K562 (cell line): ENCODE results near the gene TREX2. TPM values are rescaled to one million over a fixed set of nuclear protein-coding genes. Genes with fewer than 3 reads are reported as not detected.

Source experiments
- ATAC-seq: fragments of 200-7000 bp; cut with Tn5 transposase; 3 replicates; pipeline ENCODE4 v1.9.1; 2020; ENCODE audit warnings: moderate library complexity
- BruUV-seq: library from RNA; stranded (reverse); fragments of 400-500 nt; replicated peaks from 2 replicates; lab custom pipeline; 2021; lab: Mats Ljungman, UMichigan
- CTCF ChIA-PET: fragments of 300-600 bp; formaldehyde crosslinking; extraction: SDS; loops from one replicate; lab custom pipeline; 2021; ENCODE audit warnings: low intra/inter-chr PET ratio; lab: Yijun Ruan, JAX
- POLR2A ChIA-PET: fragments of 300-600, 350-650 bp; sonication (Branson Sonifier 250); formaldehyde crosslinking; extraction: SDS; loops from one replicate; lab custom pipeline; 2021; ENCODE audit warnings: antibody characterized with exemption, inconsistent platforms; lab: Yijun Ruan, JAX
- DNase-seq, 4 experiments: peaks; one replicate each; pipeline versions ENCODE4 v3.0.0 to v3.0.0-alpha.2; 2011 to 2018; ENCODE audit warnings: low spot score in 3 of 4, mixed read lengths in 3 of 4; ENCODE audit errors: extremely low read depth in 1 of 4
- FAIRE-seq: peaks from 2 replicates; lab custom pipeline; 2011; peaks lifted over from hg19 to GRCh38; lab: Jason Lieb, UNC
- H2AFZ ChIP-seq: 2 replicates; pipeline ENCODE4 v1.6.0; 2011; ENCODE audit warnings: low read depth, low read length, control low read depth, inconsistent platforms
- H3K27ac ChIP-seq: fragments of 200-600 bp; 3 replicates; pipeline ENCODE4 v1.8.0; 2011; ENCODE audit warnings: low read depth, mild to moderate bottlenecking, control low read depth, inconsistent platforms, low read length, moderate library complexity, mixed read lengths; ENCODE audit errors: extremely low read depth
- H3K27me3 ChIP-seq, 2 experiments: fragments of 300-600 bp in 1 of 2; 2 replicates in 1 of 2; 3 replicates in 1 of 2; pipeline versions ENCODE4 v1.6.0 to v1.8.0; 2011; ENCODE audit warnings: inconsistent platforms in 2 of 2, low read length in 2 of 2, mild to moderate bottlenecking in 1 of 2, mixed read lengths in 1 of 2, moderate library complexity in 1 of 2; ENCODE audit not compliant: control insufficient read depth in 2 of 2, insufficient read depth in 2 of 2
- H3K36me3 ChIP-seq: fragments of 300-600 bp; 3 replicates; pipeline ENCODE4 v1.8.0; 2011; ENCODE audit warnings: mild to moderate bottlenecking, low read length, inconsistent platforms; ENCODE audit not compliant: control insufficient read depth, insufficient read depth
- H3K4me1 ChIP-seq, 2 experiments: fragments of 200-600 bp in 1 of 2; replicated peaks in 1 of 2; 2 replicates in 1 of 2; 3 replicates in 1 of 2; pipeline versions ENCODE4 v1.5.1 to v1.8.0; 2011; ENCODE audit warnings: inconsistent platforms in 2 of 2, low read length in 2 of 2, mild to moderate bottlenecking in 1 of 2, mixed read lengths in 1 of 2, moderate library complexity in 1 of 2; ENCODE audit not compliant: control insufficient read depth in 2 of 2, insufficient read depth in 2 of 2
- H3K4me2 ChIP-seq: 2 replicates; pipeline ENCODE4 v1.6.1; 2011; ENCODE audit warnings: low read length, control low read depth, inconsistent platforms, mixed read lengths; ENCODE audit not compliant: insufficient read depth
- H3K4me3 ChIP-seq: fragments of 200-600 bp; sonication (generic), shearing (Covaris generic); 2 replicates; pipeline ENCODE4 v1.5.1; 2016; ENCODE audit warnings: control low read depth, inconsistent platforms
- H3K79me2 ChIP-seq: fragments of 200-600 bp; 3 replicates; pipeline ENCODE4 v1.8.0; 2011; ENCODE audit warnings: low read length, inconsistent platforms; ENCODE audit not compliant: control insufficient read depth, insufficient read depth
- H3K9ac ChIP-seq, 2 experiments: 2 replicates each; pipeline versions ENCODE4 v1.6.0 to v1.6.1; 2011; ENCODE audit warnings: low read depth in 2 of 2, low read length in 2 of 2, control low read depth in 1 of 2, inconsistent platforms in 1 of 2, mild to moderate bottlenecking in 1 of 2, mixed read lengths in 1 of 2; ENCODE audit not compliant: insufficient read depth in 1 of 2
- H3K9me1 ChIP-seq: one replicate; pipeline ENCODE4 v1.6.0; 2011; ENCODE audit warnings: inconsistent platforms, mild to moderate bottlenecking, low read length, moderate library complexity; ENCODE audit not compliant: control insufficient read depth, insufficient read depth
- H3K9me3 ChIP-seq: replicated peaks from 2 replicates; pipeline ENCODE4 v1.5.1; 2011; ENCODE audit warnings: low read depth, low read length, inconsistent platforms; ENCODE audit not compliant: control insufficient read depth, insufficient read depth
- H4K20me1 ChIP-seq: replicated peaks from 2 replicates; pipeline ENCODE4 v1.6.1; 2011; ENCODE audit warnings: low read length, inconsistent platforms, mixed read lengths; ENCODE audit not compliant: control insufficient read depth, insufficient read depth
- HDAC1 ChIP-seq, 2 experiments: fragments of 450-650 bp; IDR thresholded peaks; 2 replicates each; pipeline ENCODE4 v1.6.1; 2016 to 2017; ENCODE audit warnings: inconsistent platforms in 1 of 2, mild to moderate bottlenecking in 1 of 2, moderate library complexity in 1 of 2
- L3MBTL2 ChIP-seq: fragments of 450-650 bp; IDR thresholded peaks from 2 replicates; pipeline ENCODE4 v1.6.1; 2016; ENCODE audit warnings: mild to moderate bottlenecking, moderate library complexity
- MEIS2 ChIP-seq: fragments of 450-650 bp; IDR thresholded peaks from 2 replicates; pipeline ENCODE4 v1.6.1; 2014; ENCODE audit warnings: mild to moderate bottlenecking; ENCODE audit not compliant: partially characterized antibody
- MYC ChIP-seq, 2 experiments: fragments of 250-450 bp in 1 of 2; sonication (Bioruptor Pico) in 1 of 2; IDR thresholded peaks; 2 replicates each; pipeline versions ENCODE4 v1.5.1 to v1.6.1; 2012 to 2021; ENCODE audit warnings: low read depth in 2 of 2, borderline replicate concordance in 1 of 2, improper control_type of control experiment in 1 of 2, low read length in 1 of 2, mild to moderate bottlenecking in 1 of 2, moderate library complexity in 1 of 2
- PCBP2 ChIP-seq: fragments of 200-400 bp; formaldehyde crosslinking; IDR thresholded peaks from 2 replicates; pipeline ENCODE4 v1.6.1; 2018; ENCODE audit warnings: low read length, low read depth, mild to moderate bottlenecking, moderate library complexity; ENCODE audit not compliant: poor library complexity, severe bottlenecking
- SMC3 ChIP-seq: conservative IDR thresholded peaks from 2 replicates; pipeline ENCODE4 v1.6.1; 2011; ENCODE audit warnings: low read depth, low read length, improper control_type of control experiment; ENCODE audit not compliant: insufficient read depth
- ZNF311 ChIP-seq: fragments of 250-450 bp; sonication (Bioruptor Pico); IDR thresholded peaks from 2 replicates; pipeline ENCODE4 v1.4.0; 2020; ENCODE audit warnings: mild to moderate bottlenecking, moderate library complexity
- WGBS: fragments of 100-300 bp; shearing (Covaris generic); methylation state at CpG from one replicate; pipeline ENCODE4 v1.1.6; 2016; ENCODE audit warnings: low coverage, mixed read lengths; ENCODE audit not compliant: insufficient coverage; ENCODE audit errors: missing lambda C conversion rate; 5-methylcytosine and 5-hydroxymethylcytosine counted together
- in situ Hi-C: fragments of 300-500 bp; cut with MboI; formaldehyde crosslinking; loops from 4 replicates; pipeline ENCODE4 v1.15.0; 2018; ENCODE audit warnings: inconsistent platforms, mixed read lengths
- intact Hi-C: fragments of 100-400 bp; cut with micrococcal nuclease; formaldehyde crosslinking; loops from 2 replicates; pipeline ENCODE4 v1.14.2; 2022
- polyA plus RNA-seq, 8 experiments: library from polyadenylated mRNA; depleted of rRNA in 4 of 8; stranded (reverse) in 5 of 8; unstranded in 3 of 8; fragments of >200 nt; fragmentation: Nextera tagmentation in 2 of 8; fragmentation: Illumina TruSeq in 1 of 8; extraction: Ambion mirVana in 2 of 8; extraction: Trizol in 1 of 8; gene quantifications; 2 replicates each; pipeline versions ENCODE4 v1.2.1 to v1.2.3, GENCODE V29; 2011 to 2014; ENCODE audit warnings: inconsistent platforms in 1 of 8, missing spikeins in 1 of 8
- total RNA-seq, 7 experiments: library from RNA; depleted of rRNA in 6 of 7; stranded (reverse); fragments of >200 nt in 6 of 7; fragmentation: Illumina TruSeq in 2 of 7; extraction: Trizol in 2 of 7; gene quantifications; 2 replicates each; pipeline versions ENCODE4 v1.2.1 to v1.2.3, GENCODE V29; 2011 to 2021; ENCODE audit warnings: low replicate concordance in 1 of 7
- TF ChIP-seq, protein P1 (sequence below): IDR thresholded peaks from 2 replicates; pipeline ENCODE4 v1.6.1; 2014; ENCODE audit warnings: antibody characterized with exemption
- TF ChIP-seq, protein P2 (sequence below), 2 experiments: fragments of 450-650 bp in 1 of 2; sonication (generic) in 1 of 2; formaldehyde crosslinking; conservative IDR thresholded peaks; 2 replicates each; pipeline versions ENCODE4 v1.4.0 to v1.8.1; 2020 to 2022; ENCODE audit warnings: mild to moderate bottlenecking in 1 of 2, missing genetic modification reagents in 1 of 2
- TF ChIP-seq, protein P3 (sequence below): fragments of 450-650 bp; IDR thresholded peaks from 2 replicates; pipeline ENCODE4 v1.7.1; 2018; ENCODE audit warnings: mild to moderate bottlenecking, low read depth; ENCODE audit not compliant: partially characterized antibody

TREX2 gene
- total and polyA plus RNA-seq, 9 of the 15 experiments (the other 6 are each of a cell fraction or from before 2014, with no cell fraction given), result 0.07 to 1.5 (median 0.33) TPM; not detected in 2

DNA sequence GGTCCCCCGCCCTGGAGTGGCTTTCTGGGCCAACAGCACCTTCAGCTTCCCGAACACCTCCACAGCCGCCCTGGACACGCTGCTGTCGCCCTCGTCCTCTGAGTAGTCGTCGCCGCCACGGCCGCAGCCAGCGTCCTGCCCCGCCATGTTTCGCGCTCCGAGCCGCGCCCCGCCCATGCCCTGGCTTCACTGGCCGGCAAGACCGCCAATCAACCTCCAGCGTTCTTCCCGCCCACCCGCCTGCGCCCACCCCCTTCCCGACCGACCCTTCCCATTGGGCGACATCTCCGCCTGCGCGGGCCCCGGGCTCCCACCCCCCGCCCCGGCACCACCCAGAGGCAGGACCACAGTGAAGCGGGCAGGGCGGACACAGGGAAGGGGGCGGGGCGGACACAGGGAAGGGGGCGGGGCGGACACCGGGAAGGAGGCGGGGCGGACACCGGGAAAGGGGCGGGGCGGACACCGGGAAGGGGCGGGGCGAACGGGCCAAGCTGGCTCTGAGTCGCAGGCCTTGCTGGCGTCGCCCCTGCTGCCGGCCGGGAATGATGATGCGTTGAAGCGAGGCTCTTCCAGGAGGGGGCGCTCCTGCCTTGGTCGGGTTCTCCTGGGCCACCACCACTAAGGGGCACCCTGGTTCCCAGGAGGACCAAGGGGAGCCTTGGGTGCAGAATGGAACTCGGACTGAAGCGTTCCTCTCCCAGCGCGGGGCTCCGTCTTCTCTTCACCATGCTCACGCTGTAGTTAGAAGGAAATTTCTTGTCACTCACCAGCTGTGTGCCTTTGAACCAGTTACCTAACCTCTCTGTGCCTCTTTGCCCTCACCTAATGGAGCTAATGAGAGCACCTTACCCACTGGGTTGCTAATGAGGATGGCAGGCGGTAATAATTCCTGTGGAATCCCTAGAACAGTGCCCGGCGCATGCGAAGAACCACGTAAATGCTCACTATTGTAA is 24.8 kb upstream of the TREX2 start, which contains the start of gene HAUS7 (continued):
- TF ChIP-seq, protein P1, sequence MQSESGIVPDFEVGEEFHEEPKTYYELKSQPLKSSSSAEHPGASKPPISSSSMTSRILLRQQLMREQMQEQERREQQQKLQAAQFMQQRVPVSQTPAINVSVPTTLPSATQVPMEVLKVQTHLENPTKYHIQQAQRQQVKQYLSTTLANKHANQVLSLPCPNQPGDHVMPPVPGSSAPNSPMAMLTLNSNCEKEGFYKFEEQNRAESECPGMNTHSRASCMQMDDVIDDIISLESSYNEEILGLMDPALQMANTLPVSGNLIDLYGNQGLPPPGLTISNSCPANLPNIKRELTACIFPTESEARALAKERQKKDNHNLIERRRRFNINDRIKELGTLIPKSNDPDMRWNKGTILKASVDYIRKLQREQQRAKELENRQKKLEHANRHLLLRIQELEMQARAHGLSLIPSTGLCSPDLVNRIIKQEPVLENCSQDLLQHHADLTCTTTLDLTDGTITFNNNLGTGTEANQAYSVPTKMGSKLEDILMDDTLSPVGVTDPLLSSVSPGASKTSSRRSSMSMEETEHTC, result no peak
- TF ChIP-seq, protein P2, sequence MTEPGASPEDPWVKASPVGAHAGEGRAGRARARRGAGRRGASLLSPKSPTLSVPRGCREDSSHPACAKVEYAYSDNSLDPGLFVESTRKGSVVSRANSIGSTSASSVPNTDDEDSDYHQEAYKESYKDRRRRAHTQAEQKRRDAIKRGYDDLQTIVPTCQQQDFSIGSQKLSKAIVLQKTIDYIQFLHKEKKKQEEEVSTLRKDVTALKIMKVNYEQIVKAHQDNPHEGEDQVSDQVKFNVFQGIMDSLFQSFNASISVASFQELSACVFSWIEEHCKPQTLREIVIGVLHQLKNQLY (CRISPR knock-in tag; conservative IDR thresholded peaks at IDR 0.05), result no peak
- no peak for TF ChIP-seq PCBP2

DNA sequence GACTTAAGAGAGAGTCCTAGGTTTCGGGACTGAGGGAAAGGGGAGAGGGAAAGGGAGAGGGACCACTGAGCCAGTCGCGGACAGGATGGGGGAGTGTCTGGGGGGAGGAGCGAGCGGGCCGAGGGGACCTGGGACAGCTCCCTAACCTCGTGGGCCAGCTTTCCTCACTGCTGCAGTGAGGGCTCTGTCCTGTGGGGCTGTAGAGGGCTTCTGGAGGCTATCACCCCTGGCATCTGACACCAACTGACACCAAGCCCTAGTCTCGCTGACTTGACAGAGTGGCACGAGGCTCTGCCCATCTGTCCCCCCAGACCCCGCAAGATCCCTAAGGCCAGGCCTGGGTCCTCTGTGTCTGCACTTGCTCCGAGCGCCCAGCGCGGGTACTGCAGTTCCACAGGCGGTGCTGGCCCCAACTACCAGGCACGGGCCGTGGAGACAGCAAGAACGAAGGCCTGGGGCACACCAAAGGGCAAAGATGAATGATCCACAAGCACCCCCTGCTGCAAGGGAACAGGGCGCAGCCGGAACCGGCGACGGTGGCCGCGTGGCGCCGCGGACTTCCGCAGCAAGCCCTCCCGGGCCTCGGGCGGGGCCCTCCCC is 24.1 kb upstream of the TREX2 start:
- peaks cover 29% of the 10 kb centered on the region for H3K79me2 ChIP-seq
- intact Hi-C loops (loop anchor here (5.0 kb wide), 1 partner anchor 37 kb away; no protein-coding TSS in a partner anchor), in situ Hi-C loops (no loop called here)
- no TSS peak for BruUV-seq
- H3K27ac ChIP-seq, result peak overlapping the region; percentile 77
- H3K9ac ChIP-seq, result peak overlapping the region; percentile 83 to 97
- peak; percentile 15 for FAIRE-seq
- H3K9me1 ChIP-seq, result no peaks in the 10 kb centered on the region
- H3K4me1 ChIP-seq, result peaks cover under 1 to 48% of the 10 kb centered on the region in 2 experiments; a peak in 3 of 5 replicates
- no peaks in the 10 kb centered on the region for H3K9me3 ChIP-seq
- peak overlapping the region; percentile 80 for H2AFZ ChIP-seq
- POLR2A ChIA-PET, result interaction anchor here (1.1 kb wide), 1 partner anchor 31 kb away, joined by 3 read pairs; no protein-coding TSS in a partner anchor
- H3K4me2 ChIP-seq, result peak overlapping the region; percentile 89
- peak; percentile 69 for ATAC-seq
- CTCF ChIA-PET, result interaction anchor here (1.7 kb wide), 1 partner anchor 37 kb away, joined by 9 read pairs; no protein-coding TSS in a partner anchor
- peak; percentile 44 to 68 (median 62) for DNase-seq
- peaks cover 36% of the 10 kb centered on the region; the same call in 2 of the 3 replicates for H3K36me3 ChIP-seq
- H4K20me1 ChIP-seq, result no peaks in the 10 kb centered on the region
- no peaks in the 10 kb centered on the region for H3K27me3 ChIP-seq
- 0% methylated on average over 14 of the region's 32 CpGs for WGBS
- H3K4me3 ChIP-seq, result peak overlapping the region; percentile 92
- no peak for TF ChIP-seq MEIS2
- TF ChIP-seq L3MBTL2, result peak; percentile 63
- no peak for TF ChIP-seq SMC3
- peak; percentile 86 for TF ChIP-seq MYC (IDR thresholded peaks at IDR 0.05; ENCODE audit: low read depth, low read length)
- peak; percentile 29; the same call in 1 of the 2 replicates for TF ChIP-seq MYC (CRISPR knock-in tag; IDR thresholded peaks at IDR 0.05; ENCODE audit: borderline replicate concordance, low read depth)
- TF ChIP-seq, protein P3, sequence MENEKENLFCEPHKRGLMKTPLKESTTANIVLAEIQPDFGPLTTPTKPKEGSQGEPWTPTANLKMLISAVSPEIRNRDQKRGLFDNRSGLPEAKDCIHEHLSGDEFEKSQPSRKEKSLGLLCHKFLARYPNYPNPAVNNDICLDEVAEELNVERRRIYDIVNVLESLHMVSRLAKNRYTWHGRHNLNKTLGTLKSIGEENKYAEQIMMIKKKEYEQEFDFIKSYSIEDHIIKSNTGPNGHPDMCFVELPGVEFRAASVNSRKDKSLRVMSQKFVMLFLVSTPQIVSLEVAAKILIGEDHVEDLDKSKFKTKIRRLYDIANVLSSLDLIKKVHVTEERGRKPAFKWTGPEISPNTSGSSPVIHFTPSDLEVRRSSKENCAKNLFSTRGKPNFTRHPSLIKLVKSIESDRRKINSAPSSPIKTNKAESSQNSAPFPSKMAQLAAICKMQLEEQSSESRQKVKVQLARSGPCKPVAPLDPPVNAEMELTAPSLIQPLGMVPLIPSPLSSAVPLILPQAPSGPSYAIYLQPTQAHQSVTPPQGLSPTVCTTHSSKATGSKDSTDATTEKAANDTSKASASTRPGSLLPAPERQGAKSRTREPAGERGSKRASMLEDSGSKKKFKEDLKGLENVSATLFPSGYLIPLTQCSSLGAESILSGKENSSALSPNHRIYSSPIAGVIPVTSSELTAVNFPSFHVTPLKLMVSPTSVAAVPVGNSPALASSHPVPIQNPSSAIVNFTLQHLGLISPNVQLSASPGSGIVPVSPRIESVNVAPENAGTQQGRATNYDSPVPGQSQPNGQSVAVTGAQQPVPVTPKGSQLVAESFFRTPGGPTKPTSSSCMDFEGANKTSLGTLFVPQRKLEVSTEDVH, result no peak
- peak in 1 of 2 experiments; percentile 95; a peak in 2 of 4 replicates for TF ChIP-seq HDAC1 (IDR thresholded peaks at IDR 0.05)
- no peak for TF ChIP-seq ZNF311 (CRISPR knock-in tag)
